ENCODE measurements around the gene NCAPH2. TPM values are rescaled to one million over a fixed set of nuclear protein-coding genes. Genes with fewer than 3 reads are reported as not detected.
"Not testable (repeated sequence)": the region's sequence is repeated elsewhere in the genome, so short reads cannot be mapped to it uniquely, and the experiment has no call there.

The NCAPH2 gene
- total RNA-seq, 2 donors from 2014 or later, result 120 to 141 TPM

DNA sequence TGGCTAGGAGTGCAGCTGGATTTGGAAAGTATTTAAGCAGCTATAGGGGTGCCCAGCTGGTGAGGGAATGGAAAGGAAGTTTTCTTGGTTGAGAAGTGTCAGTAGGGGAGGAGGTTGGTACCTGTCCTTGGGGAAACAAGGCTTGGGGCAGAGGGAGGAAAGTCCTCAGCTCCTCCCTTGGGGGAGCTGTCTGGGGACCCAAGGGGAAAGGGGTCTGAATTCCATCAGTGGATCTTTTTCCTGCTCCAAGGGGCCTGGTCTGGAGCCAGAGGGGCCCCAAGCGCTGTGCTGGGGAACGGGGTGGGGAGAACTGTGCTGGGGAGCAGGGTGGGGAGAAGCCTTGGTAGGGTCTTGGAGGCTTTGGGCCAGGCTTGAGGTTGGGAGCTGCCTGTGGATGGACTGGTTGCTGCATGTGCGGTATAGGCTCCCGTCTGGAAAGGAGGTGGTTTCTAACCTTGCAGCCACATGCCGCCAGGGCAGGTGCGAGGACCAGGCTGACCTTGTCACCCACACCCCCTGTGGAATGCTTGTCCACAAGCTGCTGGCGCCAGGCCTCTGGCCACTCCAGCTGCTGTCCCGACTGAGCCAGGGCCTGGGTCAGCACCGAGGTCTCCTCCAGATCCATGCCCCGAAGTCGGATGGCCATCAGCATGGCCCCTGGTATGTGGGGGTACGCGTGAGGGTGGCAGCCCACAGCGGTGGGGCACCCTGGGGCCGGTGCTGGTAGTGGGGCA lies 20.8 kb downstream of the NCAPH2 start:
- peak overlapping the region; percentile 19 for H3K27ac Mint-ChIP-seq
- no peaks in the 10 kb centered on the region for H3K27me3 Mint-ChIP-seq (ENCODE audit: low read depth)
- no peaks in the 10 kb centered on the region for H3K9me3 Mint-ChIP-seq
- H3K36me3 Mint-ChIP-seq (ENCODE audit: insufficient read depth in 2 of 2), result peaks cover 13 to 18% of the 10 kb centered on the region in 2 donors
- peak overlapping the region; percentile 90 to 96 for H3K4me3 Mint-ChIP-seq
- DNase-seq, result no peak
- peaks cover 45% of the 10 kb centered on the region for H3K4me1 Mint-ChIP-seq (ENCODE audit: low read depth)
- ATAC-seq (replicated peaks in 1 of 2), result no peak

DNA sequence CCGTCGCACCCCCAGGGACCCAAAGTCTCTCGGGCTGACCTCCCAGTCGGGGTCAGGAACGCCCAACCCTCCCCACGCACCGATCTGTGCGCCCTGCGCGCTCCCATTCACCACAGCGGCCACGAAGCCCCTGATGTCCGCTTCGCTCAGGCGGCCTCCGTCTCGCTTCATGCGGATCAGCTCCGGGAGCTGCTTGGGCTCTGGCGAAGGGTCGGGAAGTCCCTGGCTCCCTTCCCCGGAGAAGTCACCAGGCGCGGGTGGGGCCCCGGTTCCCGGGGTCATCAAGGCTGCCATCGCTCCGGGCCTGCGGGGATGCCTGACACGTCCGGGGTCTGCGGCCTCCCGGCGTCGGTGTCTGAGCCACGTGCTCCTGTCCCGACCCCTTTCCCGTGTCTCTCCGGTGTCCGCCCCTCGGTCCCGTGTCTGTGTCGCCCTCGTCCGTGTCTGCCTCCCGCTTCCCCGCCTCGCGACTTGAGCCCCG lies 21.4 kb downstream of the NCAPH2 start:
- ATAC-seq (replicated peaks in 1 of 2), result no peak
- peaks cover 12 to 20% of the 10 kb centered on the region in 2 donors for H3K36me3 Mint-ChIP-seq (ENCODE audit: insufficient read depth in 2 of 2)
- H3K4me3 Mint-ChIP-seq, result peak overlapping the region; percentile 90 to 96
- DNase-seq, result no peak
- H3K9me3 Mint-ChIP-seq, result no peaks in the 10 kb centered on the region
- peaks cover 49% of the 10 kb centered on the region for H3K4me1 Mint-ChIP-seq (ENCODE audit: low read depth)
- H3K27ac Mint-ChIP-seq, result no peak overlapping the region
- H3K27me3 Mint-ChIP-seq (ENCODE audit: low read depth), result no peaks in the 10 kb centered on the region

GRCh38 chr22:50529897-50530579 lies 22.0 kb downstream of the NCAPH2 start, which contains the start of gene TYMP:
Gene TYMP (minus strand): TSS chr22:50530012. CDS start chr22:50529709, 303 bp downstream.
- peaks cover 9 to 20% of the 10 kb centered on the region in 2 donors for H3K36me3 Mint-ChIP-seq (ENCODE audit: insufficient read depth in 2 of 2)
- H3K27me3 Mint-ChIP-seq (ENCODE audit: low read depth), result no peaks in the 10 kb centered on the region
- H3K4me3 Mint-ChIP-seq, result peak within 1 kb of the TSS; percentile 96 to 98
- H3K27ac Mint-ChIP-seq, result peak within 1 kb of the TSS; percentile 96
- H3K4me1 Mint-ChIP-seq (ENCODE audit: low read depth), result peaks cover 47% of the 10 kb centered on the region
- peak; percentile 87 to 90 for DNase-seq
- no peaks in the 10 kb centered on the region for H3K9me3 Mint-ChIP-seq
- peak; percentile 30 to 35 for ATAC-seq (replicated peaks in 1 of 2)

DNA sequence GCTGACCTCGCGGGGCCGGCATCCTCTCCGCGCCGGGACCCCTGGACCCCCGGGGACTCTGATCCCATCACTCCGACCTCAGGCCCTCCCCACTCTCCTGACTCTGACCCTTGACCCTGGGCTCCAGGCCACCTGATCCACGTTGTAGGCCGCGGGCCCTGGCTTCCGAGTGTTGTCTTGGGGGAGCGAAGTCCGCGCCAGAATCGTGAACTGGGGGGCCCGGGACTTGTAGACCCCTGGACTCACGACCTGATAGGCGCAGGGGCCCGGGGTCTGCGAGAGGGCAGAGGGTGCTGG lies 22.5 kb downstream of the NCAPH2 start:
- DNase-seq, result no peak
- ATAC-seq (replicated peaks in 1 of 2), result peak; percentile 0 to 1
- H3K4me1 Mint-ChIP-seq (ENCODE audit: low read depth), result peaks cover 47% of the 10 kb centered on the region
- H3K27ac Mint-ChIP-seq, result peak overlapping the region; percentile 96
- H3K4me3 Mint-ChIP-seq, result peak overlapping the region; percentile 96 to 98
- peaks cover 9 to 20% of the 10 kb centered on the region in 2 donors for H3K36me3 Mint-ChIP-seq (ENCODE audit: insufficient read depth in 2 of 2)
- H3K27me3 Mint-ChIP-seq (ENCODE audit: low read depth), result no peaks in the 10 kb centered on the region
- no peaks in the 10 kb centered on the region for H3K9me3 Mint-ChIP-seq

DNA sequence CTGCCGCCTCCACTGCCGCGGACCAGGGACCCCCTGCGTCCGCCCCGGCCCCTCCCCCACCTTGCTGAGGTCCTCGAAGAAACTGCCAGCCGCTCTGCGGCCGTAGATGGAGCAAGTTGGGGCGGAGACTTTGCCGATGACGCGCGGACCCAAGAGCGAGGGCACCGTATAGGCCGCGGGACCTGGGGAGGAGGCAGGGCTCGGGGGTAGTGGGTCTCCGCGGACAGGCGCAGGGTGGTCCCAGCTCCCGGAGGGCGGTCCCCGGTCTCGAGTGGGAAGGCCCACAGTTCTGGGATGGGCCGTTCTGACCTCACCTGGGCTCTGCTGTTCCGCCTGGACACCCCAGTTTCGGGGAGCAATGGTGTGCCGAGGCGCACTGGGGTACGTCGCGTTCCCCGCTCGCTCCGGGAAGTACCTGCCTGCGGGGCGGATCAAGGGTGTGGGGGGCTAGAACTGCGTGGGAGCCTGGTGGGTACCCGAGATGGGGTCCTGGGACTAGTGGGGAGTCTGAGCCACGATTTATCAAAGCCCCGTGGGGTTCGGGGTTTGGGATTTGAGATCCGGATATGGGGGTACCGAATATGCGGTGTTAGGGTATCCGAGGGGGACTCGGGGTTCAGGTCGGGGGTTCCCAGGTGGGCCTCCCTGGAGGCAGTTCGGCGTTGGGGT lies 23.0 kb downstream of the NCAPH2 start:
- H3K36me3 Mint-ChIP-seq (ENCODE audit: insufficient read depth in 2 of 2), result peaks cover 9 to 20% of the 10 kb centered on the region in 2 donors
- H3K9me3 Mint-ChIP-seq, result no peaks in the 10 kb centered on the region
- DNase-seq (peak; percentile 89 to 91), ATAC-seq (replicated peaks in 1 of 2) (peak; percentile 51)
- peak overlapping the region; percentile 95 for H3K27ac Mint-ChIP-seq
- peaks cover 48% of the 10 kb centered on the region for H3K4me1 Mint-ChIP-seq (ENCODE audit: low read depth)
- H3K4me3 Mint-ChIP-seq, result peak overlapping the region; percentile 96 to 98
- no peaks in the 10 kb centered on the region for H3K27me3 Mint-ChIP-seq (ENCODE audit: low read depth)

- Mint-ChIP-seq H3K27me3 (ENCODE audit: low read depth) (no peaks in the 10 kb centered on the region), H3K27ac (peak overlapping the region; percentile 95), H3K9me3 (no peaks in the 10 kb centered on the region), H3K4me3 (peak overlapping the region; percentile 96 to 98), H3K4me1 (ENCODE audit: low read depth) (peaks cover 53% of the 10 kb centered on the region), H3K36me3 (ENCODE audit: insufficient read depth in 2 of 2) (peaks cover 9 to 20% of the 10 kb centered on the region in 2 donors)
- ATAC-seq (replicated peaks in 1 of 2), result peak; percentile 52 to 53
- DNase-seq, result peak; percentile 81 to 89
These were observed 23.5 kb downstream of the NCAPH2 start for GRCh38 chr22:50531546-50531961.

GRCh38 chr22:50531962-50532674 lies 24.1 kb downstream of the NCAPH2 start:
- no peak for DNase-seq
- no peak for ATAC-seq (replicated peaks in 1 of 2)
- H3K4me3 Mint-ChIP-seq, result peak overlapping the region; percentile 96 to 98
- no peaks in the 10 kb centered on the region for H3K27me3 Mint-ChIP-seq (ENCODE audit: low read depth)
- no peaks in the 10 kb centered on the region for H3K9me3 Mint-ChIP-seq
- peaks cover 9 to 20% of the 10 kb centered on the region in 2 donors for H3K36me3 Mint-ChIP-seq (ENCODE audit: insufficient read depth in 2 of 2)
- H3K4me1 Mint-ChIP-seq (ENCODE audit: low read depth), result peaks cover 53% of the 10 kb centered on the region
- peak overlapping the region; percentile 93 for H3K27ac Mint-ChIP-seq

DNA sequence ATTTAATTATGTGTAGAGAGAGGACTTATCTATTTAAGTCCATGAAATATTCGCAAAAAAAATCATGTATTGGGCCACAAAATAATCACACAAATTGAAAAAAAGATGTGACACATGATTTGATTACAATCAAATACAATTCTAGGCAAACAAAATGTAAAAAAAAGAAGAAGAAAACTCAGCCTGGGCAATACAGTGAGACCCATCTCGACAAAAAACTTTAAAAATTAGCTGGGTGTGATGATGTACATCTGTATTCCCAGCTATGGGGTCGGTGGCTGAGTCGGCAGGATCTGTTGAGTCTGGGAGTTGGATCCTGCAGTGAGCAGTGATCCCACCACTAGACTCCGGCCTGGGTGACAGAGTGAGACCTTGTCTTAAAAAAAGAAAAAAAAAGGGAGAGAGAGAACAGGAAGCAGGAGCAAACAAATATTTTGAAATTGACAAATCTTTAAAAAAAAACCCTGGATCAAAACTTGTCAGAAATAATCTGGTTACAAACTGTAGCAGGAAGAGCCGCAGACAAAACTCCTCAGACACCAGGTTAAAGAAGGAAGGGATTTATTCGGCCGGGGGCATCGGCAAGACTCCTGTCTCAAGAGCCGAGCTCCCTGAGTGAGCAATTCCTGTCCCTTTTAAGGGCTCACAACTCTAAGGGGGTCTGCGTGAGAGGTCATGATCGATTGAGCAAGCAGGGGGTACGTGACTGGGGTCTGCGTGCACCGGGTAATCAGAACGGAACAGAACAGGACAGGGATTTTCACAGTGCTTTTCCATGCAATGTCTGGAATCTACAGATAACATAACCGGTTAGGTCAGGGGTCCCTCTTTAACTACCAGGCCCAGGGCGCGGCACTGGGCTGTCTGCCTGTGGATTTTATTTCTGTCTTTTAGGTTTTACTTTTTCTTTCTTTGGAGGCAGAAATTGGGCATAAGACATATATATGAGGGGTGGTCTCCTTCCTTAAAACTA lies 25.1 kb downstream of the NCAPH2 start:
- ATAC-seq (replicated peaks in 1 of 2) (no peak), DNase-seq (no peak)
- Mint-ChIP-seq H3K27ac (peak overlapping the region; percentile 93), H3K9me3 (no peaks in the 10 kb centered on the region), H3K36me3 (ENCODE audit: insufficient read depth in 2 of 2) (peaks cover 6 to 15% of the 10 kb centered on the region in 2 donors), H3K4me1 (ENCODE audit: low read depth) (peaks cover 53% of the 10 kb centered on the region), H3K27me3 (ENCODE audit: low read depth) (no peaks in the 10 kb centered on the region), H3K4me3 (peak overlapping the region; percentile 96 to 98)

GRCh38 chr22:50533856-50534711 lies 26.1 kb downstream of the NCAPH2 start:
- not testable (repeated sequence) for DNase-seq; H3K27me3 Mint-ChIP-seq (ENCODE audit: low read depth); ATAC-seq (replicated peaks in 1 of 2); H3K9me3 Mint-ChIP-seq
- H3K4me3 Mint-ChIP-seq, result peak overlapping the region; percentile 96 to 98
- H3K36me3 Mint-ChIP-seq (ENCODE audit: insufficient read depth in 2 of 2), result peaks cover 5 to 15% of the 10 kb centered on the region in 2 donors
- peaks cover 55% of the 10 kb centered on the region for H3K4me1 Mint-ChIP-seq (ENCODE audit: low read depth)
- peak overlapping the region; percentile 93 for H3K27ac Mint-ChIP-seq

DNA sequence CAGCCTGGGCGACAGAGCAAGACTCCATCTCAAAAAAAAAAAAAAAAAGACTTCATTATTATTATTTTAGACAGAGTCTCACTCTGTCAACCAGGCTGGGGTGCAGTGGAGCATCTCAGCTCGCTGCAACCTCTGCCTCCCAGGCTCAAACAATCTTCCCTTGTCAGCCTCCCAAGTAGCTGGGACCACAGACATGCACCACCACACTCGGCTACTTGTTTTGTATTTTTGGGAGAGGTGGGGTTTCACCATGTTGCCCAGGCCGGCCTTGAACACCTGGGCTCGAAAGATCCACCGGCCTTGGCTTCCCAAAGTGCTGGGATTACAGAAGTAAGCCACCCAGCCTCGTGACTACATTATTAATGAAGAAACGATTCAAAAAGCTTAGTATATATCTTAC lies 27.1 kb downstream of the NCAPH2 start:
- Mint-ChIP-seq H3K4me1 (ENCODE audit: low read depth) (peaks cover 65% of the 10 kb centered on the region), H3K27me3 (ENCODE audit: low read depth) (no peaks in the 10 kb centered on the region), H3K27ac (no peak overlapping the region), H3K9me3 (no peaks in the 10 kb centered on the region), H3K4me3 (no peak overlapping the region), H3K36me3 (ENCODE audit: insufficient read depth in 2 of 2) (peaks cover 5 to 15% of the 10 kb centered on the region in 2 donors)
- ATAC-seq (replicated peaks in 1 of 2), result no peak
- no peak for DNase-seq

DNA sequence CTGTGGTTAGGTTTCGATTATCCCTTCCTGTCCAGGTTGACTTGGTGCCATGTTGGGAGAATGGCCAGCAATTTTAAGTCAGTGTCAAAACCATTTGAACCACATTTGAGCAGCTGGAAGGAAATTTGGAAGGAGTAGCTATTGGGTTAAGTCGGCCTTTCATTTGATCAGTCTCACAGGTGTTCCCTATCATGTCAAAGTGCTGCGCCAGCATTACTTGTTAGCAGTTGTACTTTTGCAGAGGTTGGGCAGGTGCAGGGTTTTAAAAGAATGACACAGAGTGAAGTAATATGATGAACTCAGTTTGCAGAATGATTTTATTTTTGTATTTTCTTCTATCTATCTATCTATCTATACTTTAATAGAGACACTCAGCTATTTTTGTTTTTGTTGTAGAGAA lies 28.2 kb downstream of the NCAPH2 start:
- peaks cover 3 to 13% of the 10 kb centered on the region in 2 donors for H3K36me3 Mint-ChIP-seq (ENCODE audit: insufficient read depth in 2 of 2)
- no peak overlapping the region for H3K4me3 Mint-ChIP-seq
- DNase-seq, result no peak
- H3K4me1 Mint-ChIP-seq (ENCODE audit: low read depth), result peaks cover 76% of the 10 kb centered on the region
- H3K27me3 Mint-ChIP-seq (ENCODE audit: low read depth), result no peaks in the 10 kb centered on the region
- no peaks in the 10 kb centered on the region for H3K9me3 Mint-ChIP-seq
- peak overlapping the region; percentile 57 for H3K27ac Mint-ChIP-seq
- ATAC-seq (replicated peaks in 1 of 2), result no peak
